Neural progenitor cell (in vitro differentiated cells): ENCODE data around the gene RPTOR. TPM values are rescaled to one million over a fixed set of nuclear protein-coding genes. Genes with fewer than 3 reads are reported as not detected.

ENCODE experiments used
- DNase-seq: peaks from one replicate; pipeline ENCODE4 v3.0.0-alpha.2; 2016; ENCODE audit warnings: low spot score
- H2AFZ ChIP-seq: fragments of 200-600 bp; sonication (generic); replicated peaks from 2 replicates; pipeline ENCODE4 v1.6.1; 2016; ENCODE audit warnings: antibody characterized with exemption
- H3F3A ChIP-seq: fragments of 200-600 bp; sonication (generic); 2 replicates; pipeline ENCODE4 v1.6.1; 2016; ENCODE audit warnings: antibody characterized with exemption, low read depth
- H3K27ac ChIP-seq: fragments of 200-600 bp; sonication (generic); 2 replicates; pipeline ENCODE4 v1.5.1; 2016; ENCODE audit warnings: mild to moderate bottlenecking
- H3K27me3 ChIP-seq: fragments of 200-600 bp; sonication (generic); 2 replicates; pipeline ENCODE4 v1.6.1; 2016; ENCODE audit warnings: mild to moderate bottlenecking, moderate library complexity
- H3K36me3 ChIP-seq: fragments of 200-600 bp; sonication (generic); 2 replicates; pipeline ENCODE4 v1.5.1; 2016
- H3K4me1 ChIP-seq: fragments of 200-600 bp; sonication (generic); 2 replicates; pipeline ENCODE4 v1.6.1; 2016; ENCODE audit warnings: mixed run types
- H3K4me2 ChIP-seq: fragments of 200-600 bp; sonication (generic); 2 replicates; pipeline ENCODE4 v1.6.1; 2016
- H3K4me3 ChIP-seq: fragments of 200-600 bp; sonication (generic); 2 replicates; pipeline ENCODE4 v1.5.1; 2016
- H3K79me2 ChIP-seq: fragments of 200-600 bp; sonication (generic); 2 replicates; pipeline ENCODE4 v1.6.1; 2016; ENCODE audit warnings: low read depth
- H3K9ac ChIP-seq: fragments of 200-600 bp; sonication (generic); 2 replicates; pipeline ENCODE4 v1.6.1; 2016
- H3K9me3 ChIP-seq: fragments of 200-600 bp; sonication (generic); 2 replicates; pipeline ENCODE4 v1.5.1; 2016; ENCODE audit warnings: low read depth
- H4K20me1 ChIP-seq: fragments of 200-600 bp; sonication (generic); 2 replicates; pipeline ENCODE4 v1.6.1; 2016; ENCODE audit warnings: low read depth
- H3K27ac Mint-ChIP-seq: 3 replicates; pipeline ENCODE4 v1.8.0; 2021; ENCODE audit warnings: mixed read lengths
- H3K27me3 Mint-ChIP-seq: 2 replicates; pipeline ENCODE4 v1.8.0; 2022; ENCODE audit warnings: low read depth, mild to moderate bottlenecking, inconsistent platforms, moderate library complexity, mixed read lengths; ENCODE audit not compliant: insufficient read depth
- H3K36me3 Mint-ChIP-seq: 3 replicates; pipeline ENCODE4 v1.8.0; 2021; ENCODE audit warnings: mixed read lengths
- H3K4me1 Mint-ChIP-seq: 3 replicates; pipeline ENCODE4 v1.8.0; 2021; ENCODE audit warnings: mixed read lengths
- H3K4me3 Mint-ChIP-seq: 3 replicates; pipeline ENCODE4 v1.8.0; 2021; ENCODE audit warnings: mild to moderate bottlenecking, moderate library complexity, mixed read lengths
- H3K9me3 Mint-ChIP-seq: 3 replicates; pipeline ENCODE4 v1.8.0; 2020; ENCODE audit warnings: mixed read lengths
- EZH2 ChIP-seq: fragments of 200-600 bp; sonication (generic); IDR thresholded peaks from 2 replicates; pipeline ENCODE4 v1.6.1; 2017; ENCODE audit warnings: antibody characterized with exemption, mild to moderate bottlenecking, moderate library complexity
- EZH2phosphoT487 ChIP-seq: fragments of 200-600 bp; sonication (generic); IDR thresholded peaks from 2 replicates; pipeline ENCODE4 v1.6.1; 2017; ENCODE audit warnings: antibody characterized with exemption
- total RNA-seq: library from RNA; depleted of rRNA; stranded (reverse); fragments of >200 nt; gene quantifications from 2 replicates; pipeline ENCODE4 v1.2.3, GENCODE V29; 2015; ENCODE audit warnings: low replicate concordance
- TF ChIP-seq, protein P1 (sequence below): fragments of 200-600 bp; sonication (generic); IDR thresholded peaks from 2 replicates; pipeline ENCODE4 v1.5.1; 2017; ENCODE audit warnings: antibody characterized with exemption, mild to moderate bottlenecking

Gene RPTOR
- total RNA-seq, 1 donor from 2014 or later = 7.4 TPM

DNA sequence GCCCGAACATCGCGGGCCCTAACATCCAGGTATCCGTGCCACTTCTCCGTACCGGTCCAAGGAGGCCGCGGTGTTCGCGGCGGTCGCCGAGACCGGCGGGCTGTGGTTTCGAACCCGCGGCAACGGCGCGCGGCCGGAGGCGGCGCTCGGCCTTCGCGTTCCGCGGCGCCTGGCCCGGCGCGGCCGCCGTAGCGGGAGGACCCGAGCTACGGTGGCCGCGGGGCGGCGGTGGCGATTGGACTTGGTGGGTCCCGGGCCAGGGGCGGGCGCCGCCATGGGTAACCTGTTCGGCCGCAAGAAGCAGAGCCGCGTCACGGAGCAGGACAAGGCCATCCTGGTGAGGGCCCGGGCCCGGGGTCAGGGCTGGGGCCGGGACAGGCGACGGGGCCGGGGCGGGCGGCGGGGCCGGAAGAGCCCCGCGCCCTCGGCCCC is 447.0 kb downstream of the RPTOR start, which contains the start of gene CHMP6:
Gene CHMP6, plus strand, starts transcription at position 197 of the 432 bp plus-strand sequence. Its CDS starts 78 bp downstream, at position 275.
- H3K9me3 ChIP-seq = no peaks in the 10 kb centered on the region
- peak within 1 kb of the TSS; percentile 98 for H3K4me2 ChIP-seq
- H3K4me3 ChIP-seq = peak within 1 kb of the TSS; percentile 93
- peaks cover 45% of the 10 kb centered on the region for H3K27me3 ChIP-seq
- H2AFZ ChIP-seq = peak within 1 kb of the TSS; percentile 90
- peak within 1 kb of the TSS; percentile 57 for H3K27ac Mint-ChIP-seq
- peak within 1 kb of the TSS; percentile 87 for H3K4me3 Mint-ChIP-seq
- peaks cover 16% of the 10 kb centered on the region for H4K20me1 ChIP-seq
- no peak within 1 kb of the TSS for H3K27ac ChIP-seq
- no peaks in the 10 kb centered on the region for H3K79me2 ChIP-seq
- peak within 1 kb of the TSS; percentile 53 for H3K9ac ChIP-seq
- peaks cover 17% of the 10 kb centered on the region for H3K4me1 Mint-ChIP-seq
- H3K4me1 ChIP-seq = peaks cover 6% of the 10 kb centered on the region
- H3K27me3 Mint-ChIP-seq = peaks cover 9% of the 10 kb centered on the region
- TF ChIP-seq, protein P1, sequence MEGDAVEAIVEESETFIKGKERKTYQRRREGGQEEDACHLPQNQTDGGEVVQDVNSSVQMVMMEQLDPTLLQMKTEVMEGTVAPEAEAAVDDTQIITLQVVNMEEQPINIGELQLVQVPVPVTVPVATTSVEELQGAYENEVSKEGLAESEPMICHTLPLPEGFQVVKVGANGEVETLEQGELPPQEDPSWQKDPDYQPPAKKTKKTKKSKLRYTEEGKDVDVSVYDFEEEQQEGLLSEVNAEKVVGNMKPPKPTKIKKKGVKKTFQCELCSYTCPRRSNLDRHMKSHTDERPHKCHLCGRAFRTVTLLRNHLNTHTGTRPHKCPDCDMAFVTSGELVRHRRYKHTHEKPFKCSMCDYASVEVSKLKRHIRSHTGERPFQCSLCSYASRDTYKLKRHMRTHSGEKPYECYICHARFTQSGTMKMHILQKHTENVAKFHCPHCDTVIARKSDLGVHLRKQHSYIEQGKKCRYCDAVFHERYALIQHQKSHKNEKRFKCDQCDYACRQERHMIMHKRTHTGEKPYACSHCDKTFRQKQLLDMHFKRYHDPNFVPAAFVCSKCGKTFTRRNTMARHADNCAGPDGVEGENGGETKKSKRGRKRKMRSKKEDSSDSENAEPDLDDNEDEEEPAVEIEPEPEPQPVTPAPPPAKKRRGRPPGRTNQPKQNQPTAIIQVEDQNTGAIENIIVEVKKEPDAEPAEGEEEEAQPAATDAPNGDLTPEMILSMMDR = peak; percentile 31
- TF ChIP-seq EZH2phosphoT487 (no peak), EZH2 (no peak)
- no peaks in the 10 kb centered on the region for H3K9me3 Mint-ChIP-seq
- H3K36me3 ChIP-seq = no peaks in the 10 kb centered on the region
- peaks cover 3% of the 10 kb centered on the region for H3F3A ChIP-seq
- peak; percentile 89 for DNase-seq
- H3K36me3 Mint-ChIP-seq = peaks cover 2% of the 10 kb centered on the region

DNA sequence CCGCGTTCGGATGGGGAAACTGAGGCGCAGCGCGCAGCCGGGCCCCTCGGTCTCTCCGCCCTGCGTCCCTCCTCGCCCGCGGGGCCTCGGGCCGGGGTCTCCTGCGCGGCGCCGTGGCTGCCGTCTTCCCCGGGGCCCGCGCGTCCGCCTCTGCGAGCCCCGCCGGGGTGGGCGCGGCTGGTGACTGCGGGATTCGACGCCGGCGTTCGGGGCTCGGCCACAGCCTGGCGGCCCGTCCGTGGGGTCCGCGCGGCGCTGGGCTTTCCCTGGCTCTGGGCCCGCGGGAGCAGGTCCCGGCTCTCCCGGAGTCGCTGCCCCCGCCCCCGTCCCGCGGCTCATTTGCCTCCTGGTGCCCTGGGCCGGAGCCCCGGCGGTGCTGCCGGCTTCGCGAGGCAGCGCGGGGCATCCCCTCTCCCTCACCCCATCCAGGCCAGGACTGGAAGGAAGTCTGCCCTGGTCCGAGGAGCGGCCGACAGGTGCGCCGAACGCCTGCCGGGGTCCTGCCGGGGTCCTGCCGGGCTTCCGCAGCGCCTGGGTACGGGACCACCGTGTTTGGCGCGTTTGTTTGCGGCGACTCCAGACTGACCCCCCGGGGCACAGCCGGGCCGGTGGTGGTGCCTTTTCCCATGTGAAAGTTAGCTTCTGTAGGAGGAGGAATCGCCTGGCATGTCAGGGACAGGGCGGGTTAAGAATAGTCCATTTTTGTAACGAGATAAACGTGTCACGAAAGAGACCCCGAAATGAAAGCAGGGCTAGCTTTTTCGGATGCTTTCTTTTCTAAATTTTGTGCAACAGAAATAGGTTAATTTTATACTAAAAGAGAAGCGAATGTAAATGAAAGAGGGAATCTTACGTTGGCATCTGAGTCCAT is 447.7 kb downstream of the RPTOR start:
- no peaks in the 10 kb centered on the region for H3K79me2 ChIP-seq
- peaks cover 3% of the 10 kb centered on the region for H3F3A ChIP-seq
- H3K4me2 ChIP-seq = peak overlapping the region; percentile 98
- H3K27me3 ChIP-seq = peaks cover 45% of the 10 kb centered on the region
- H3K4me1 ChIP-seq = peaks cover 6% of the 10 kb centered on the region
- Mint-ChIP-seq H3K36me3 (peaks cover 2% of the 10 kb centered on the region), H3K27me3 (peaks cover 6% of the 10 kb centered on the region), H3K9me3 (no peaks in the 10 kb centered on the region), H3K4me3 (peak overlapping the region; percentile 87), H3K4me1 (peaks cover 17% of the 10 kb centered on the region), H3K27ac (no peak overlapping the region)
- no peak overlapping the region for H3K27ac ChIP-seq
- peak overlapping the region; percentile 53 for H3K9ac ChIP-seq
- H3K9me3 ChIP-seq = no peaks in the 10 kb centered on the region
- peaks cover 16% of the 10 kb centered on the region for H4K20me1 ChIP-seq
- TF ChIP-seq EZH2phosphoT487 (no peak), EZH2 (peak; percentile 39)
- TF ChIP-seq, protein P1 = no peak
- peak overlapping the region; percentile 93 for H3K4me3 ChIP-seq
- no peaks in the 10 kb centered on the region for H3K36me3 ChIP-seq
- peak overlapping the region; percentile 90 for H2AFZ ChIP-seq
- peak; percentile 57 for DNase-seq

DNA sequence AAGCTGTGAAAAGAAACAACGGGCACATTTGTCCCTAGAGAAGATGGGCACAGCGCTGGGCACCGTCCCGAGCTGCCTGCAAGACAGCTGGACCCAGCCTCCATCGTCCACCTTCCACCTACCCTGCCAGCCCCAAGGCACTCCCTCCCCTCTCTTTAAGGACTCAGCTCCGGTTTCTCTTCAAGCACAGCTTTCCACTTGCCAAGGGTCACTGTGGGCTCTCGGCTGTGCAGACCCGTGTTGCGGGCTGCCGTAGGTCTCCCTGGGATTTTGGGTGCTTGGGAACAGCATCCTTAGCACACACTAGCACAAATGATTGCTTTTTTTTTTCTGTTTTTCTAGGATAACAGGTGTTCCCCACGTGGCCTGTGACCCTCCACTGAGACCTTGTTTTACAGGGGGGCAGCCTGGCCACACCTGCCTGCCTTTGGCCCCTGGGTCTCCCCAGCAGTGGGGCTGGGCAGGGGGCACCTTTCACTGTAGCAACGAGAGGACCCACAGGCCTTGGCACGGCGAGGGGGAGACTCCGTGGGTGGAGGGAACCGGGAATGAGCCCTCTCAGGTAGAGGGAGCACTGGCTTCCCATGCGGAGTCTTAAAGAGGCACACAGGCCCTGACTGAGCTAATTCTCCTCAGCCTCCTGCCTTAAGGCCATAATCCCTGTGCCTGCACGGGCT is 448.4 kb downstream of the RPTOR start:
- Histone ChIP-seq H3F3A (peaks cover 3% of the 10 kb centered on the region), H3K27me3 (peaks cover 45% of the 10 kb centered on the region), H3K4me2 (peak overlapping the region; percentile 98), H3K9ac (no peak overlapping the region), H3K36me3 (no peaks in the 10 kb centered on the region), H4K20me1 (peaks cover 16% of the 10 kb centered on the region), H3K27ac (no peak overlapping the region), H2AFZ (no peak overlapping the region), H3K4me1 (peaks cover 6% of the 10 kb centered on the region), H3K9me3 (no peaks in the 10 kb centered on the region), H3K79me2 (no peaks in the 10 kb centered on the region), H3K4me3 (peak overlapping the region; percentile 93)
- Mint-ChIP-seq H3K9me3 (no peaks in the 10 kb centered on the region), H3K4me1 (peaks cover 17% of the 10 kb centered on the region), H3K36me3 (peaks cover 2% of the 10 kb centered on the region), H3K27ac (no peak overlapping the region), H3K27me3 (peaks cover 6% of the 10 kb centered on the region), H3K4me3 (peak overlapping the region; percentile 87)
- no peak for DNase-seq
- TF ChIP-seq, protein P1 = no peak
- no peak for TF ChIP-seq EZH2phosphoT487
- TF ChIP-seq EZH2 = no peak
